Measurements from ENCODE around the gene ELANE.

Gene ELANE

DNA sequence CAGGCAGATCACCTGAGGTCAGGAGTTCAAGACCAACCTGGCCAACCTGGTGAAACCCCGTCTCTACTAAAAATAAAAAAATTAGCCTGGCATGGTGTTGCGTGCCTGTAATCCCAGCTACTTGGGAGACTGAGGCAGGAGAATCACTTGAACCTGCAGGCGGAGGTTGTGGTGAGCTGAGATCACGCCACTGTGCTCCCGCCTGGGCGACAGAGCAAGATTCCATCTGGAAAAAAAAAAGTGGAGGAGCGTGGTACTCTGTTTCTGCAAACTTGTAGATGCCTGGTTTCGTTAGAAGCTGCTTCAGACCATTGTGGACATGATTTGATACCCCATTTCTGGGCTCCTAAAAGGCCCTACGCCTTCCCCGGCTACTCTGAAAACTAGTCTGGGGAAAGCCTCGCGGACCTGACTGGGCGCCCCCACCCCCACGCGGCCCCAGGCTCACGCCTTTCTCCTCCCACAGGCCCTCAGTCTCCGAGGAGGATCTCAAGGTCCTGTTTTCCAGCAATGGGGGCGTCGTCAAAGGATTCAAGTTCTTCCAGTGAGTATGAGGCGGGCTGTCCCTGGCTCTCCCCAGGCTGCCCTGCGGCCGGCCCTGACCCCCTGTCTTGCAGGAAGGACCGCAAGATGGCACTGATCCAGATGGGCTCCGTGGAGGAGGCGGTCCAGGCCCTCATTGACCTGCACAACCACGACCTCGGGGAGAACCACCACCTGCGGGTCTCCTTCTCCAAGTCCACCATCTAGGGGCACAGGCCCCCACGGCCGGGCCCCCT, 41.8 kb upstream of the ELANE start:
- no peak overlapping the region for H3K27ac ChIP-seq (ENCODE audit: low read length, poor library complexity, severe bottlenecking)
- H3K4ac ChIP-seq (ENCODE audit: low read depth in 1 of 2, low read length in 2 of 2): no peak overlapping the region
- no peak overlapping the region for H2BK15ac ChIP-seq (ENCODE audit: low read depth, poor library complexity, severe bottlenecking)
- no peak overlapping the region for H3K14ac ChIP-seq (ENCODE audit: low read length in 2 of 2)
- 94% methylated on average over 30 of the region's 30 CpGs for WGBS
- no peak overlapping the region for H2BK120ac ChIP-seq (ENCODE audit: low read depth, low read length)
- peaks cover 7% of the 10 kb centered on the region for H3K79me1 ChIP-seq (replicated peaks; ENCODE audit: low read length, poor library complexity, severe bottlenecking)
- H2AFZ ChIP-seq (ENCODE audit: low read depth, low read length): no peak overlapping the region
- H4K8ac ChIP-seq (ENCODE audit: low read length): no peak overlapping the region
- H3K4me1 ChIP-seq (ENCODE audit: control insufficient read depth, insufficient read depth, low read depth, low read length): no peaks in the 10 kb centered on the region
- H2BK5ac ChIP-seq (ENCODE audit: low read depth, low read length, poor library complexity, severe bottlenecking): no peak overlapping the region
- no peak overlapping the region for H3K4me2 ChIP-seq (ENCODE audit: low read length, poor library complexity, severe bottlenecking)
- peaks cover 61 to 99% of the 10 kb centered on the region in 2 experiments for H3K36me3 ChIP-seq (ENCODE audit: control insufficient read depth in 1 of 2, insufficient read depth in 2 of 2, low read depth in 1 of 2, low read length in 2 of 2)
- no peak for DNase-seq
- H3K23ac ChIP-seq (ENCODE audit: low read length in 2 of 2): no peak overlapping the region
- no peak overlapping the region for H3K18ac ChIP-seq (ENCODE audit: low read depth in 1 of 2, low read length in 2 of 2)
- no peak overlapping the region for H4K91ac ChIP-seq (ENCODE audit: low read length)
- H2BK12ac ChIP-seq (ENCODE audit: low read length in 2 of 2): no peak overlapping the region
- H3K9me3 ChIP-seq (ENCODE audit: control insufficient read depth, low read length): no peaks in the 10 kb centered on the region
- no peak overlapping the region for H3K4me3 ChIP-seq (ENCODE audit: insufficient read depth in 1 of 2, low read depth in 1 of 2, low read length in 2 of 2)
- H3K9ac ChIP-seq (ENCODE audit: low read length): no peak overlapping the region
- H2AK5ac ChIP-seq (ENCODE audit: low read length, severe bottlenecking): no peak overlapping the region
- no peaks in the 10 kb centered on the region for H3K27me3 ChIP-seq (ENCODE audit: control insufficient read depth in 1 of 2, insufficient read depth in 1 of 2, low read length in 2 of 2)

GRCh38 chr19:810883-811489, 41.1 kb upstream of the ELANE start:
- Histone ChIP-seq H3K23ac (ENCODE audit: low read length in 2 of 2) (no peak overlapping the region), H2BK15ac (ENCODE audit: low read depth, poor library complexity, severe bottlenecking) (no peak overlapping the region), H3K4me3 (ENCODE audit: insufficient read depth in 1 of 2, low read depth in 1 of 2, low read length in 2 of 2) (no peak overlapping the region), H3K9me3 (ENCODE audit: control insufficient read depth, low read length) (no peaks in the 10 kb centered on the region), H3K27me3 (ENCODE audit: control insufficient read depth in 1 of 2, insufficient read depth in 1 of 2, low read length in 2 of 2) (no peaks in the 10 kb centered on the region), H3K18ac (ENCODE audit: low read depth in 1 of 2, low read length in 2 of 2) (no peak overlapping the region), H2BK5ac (ENCODE audit: low read depth, low read length, poor library complexity, severe bottlenecking) (no peak overlapping the region), H2BK120ac (ENCODE audit: low read depth, low read length) (no peak overlapping the region), H3K4me1 (ENCODE audit: control insufficient read depth, insufficient read depth, low read depth, low read length) (no peaks in the 10 kb centered on the region), H3K79me1 (replicated peaks; ENCODE audit: low read length, poor library complexity, severe bottlenecking) (peaks cover 7% of the 10 kb centered on the region), H3K27ac (ENCODE audit: low read length, poor library complexity, severe bottlenecking) (no peak overlapping the region), H4K91ac (ENCODE audit: low read length) (no peak overlapping the region), H3K9ac (ENCODE audit: low read length) (no peak overlapping the region), H2AK5ac (ENCODE audit: low read length, severe bottlenecking) (no peak overlapping the region), H2BK12ac (ENCODE audit: low read length in 2 of 2) (no peak overlapping the region), H2AFZ (ENCODE audit: low read depth, low read length) (no peak overlapping the region), H3K36me3 (ENCODE audit: control insufficient read depth in 1 of 2, insufficient read depth in 2 of 2, low read depth in 1 of 2, low read length in 2 of 2) (peaks cover 62 to 99% of the 10 kb centered on the region in 2 experiments), H3K14ac (ENCODE audit: low read length in 2 of 2) (no peak overlapping the region), H3K4ac (ENCODE audit: low read depth in 1 of 2, low read length in 2 of 2) (no peak overlapping the region), H3K4me2 (ENCODE audit: low read length, poor library complexity, severe bottlenecking) (no peak overlapping the region), H4K8ac (ENCODE audit: low read length) (no peak overlapping the region)
- no peak for DNase-seq
- WGBS: 98% methylated on average over 24 of the region's 25 CpGs

- no peak overlapping the region for H3K27ac ChIP-seq (ENCODE audit: low read length, poor library complexity, severe bottlenecking)
- no peaks in the 10 kb centered on the region for H3K27me3 ChIP-seq (ENCODE audit: control insufficient read depth in 1 of 2, insufficient read depth in 1 of 2, low read length in 2 of 2)
- no peak overlapping the region for H2BK12ac ChIP-seq (ENCODE audit: low read length in 2 of 2)
- H3K9me3 ChIP-seq (ENCODE audit: control insufficient read depth, low read length): no peaks in the 10 kb centered on the region
- no peak for DNase-seq
- no peak overlapping the region for H3K23ac ChIP-seq (ENCODE audit: low read length in 2 of 2)
- H2BK120ac ChIP-seq (ENCODE audit: low read depth, low read length): no peak overlapping the region
- H3K14ac ChIP-seq (ENCODE audit: low read length in 2 of 2): no peak overlapping the region
- H2AK5ac ChIP-seq (ENCODE audit: low read length, severe bottlenecking): no peak overlapping the region
- H3K36me3 ChIP-seq (ENCODE audit: control insufficient read depth in 1 of 2, insufficient read depth in 2 of 2, low read depth in 1 of 2, low read length in 2 of 2): peaks cover 60 to 98% of the 10 kb centered on the region in 2 experiments
- no peak overlapping the region for H2AFZ ChIP-seq (ENCODE audit: low read depth, low read length)
- H3K4me1 ChIP-seq (ENCODE audit: control insufficient read depth, insufficient read depth, low read depth, low read length): no peaks in the 10 kb centered on the region
- no peak overlapping the region for H3K4me3 ChIP-seq (ENCODE audit: insufficient read depth in 1 of 2, low read depth in 1 of 2, low read length in 2 of 2)
- H2BK15ac ChIP-seq (ENCODE audit: low read depth, poor library complexity, severe bottlenecking): no peak overlapping the region
- H3K9ac ChIP-seq (ENCODE audit: low read length): no peak overlapping the region
- H4K8ac ChIP-seq (ENCODE audit: low read length): no peak overlapping the region
- peaks cover 7% of the 10 kb centered on the region for H3K79me1 ChIP-seq (replicated peaks; ENCODE audit: low read length, poor library complexity, severe bottlenecking)
- no peak overlapping the region for H4K91ac ChIP-seq (ENCODE audit: low read length)
- no peak overlapping the region for H3K18ac ChIP-seq (ENCODE audit: low read depth in 1 of 2, low read length in 2 of 2)
- H3K4ac ChIP-seq (ENCODE audit: low read depth in 1 of 2, low read length in 2 of 2): no peak overlapping the region
- WGBS: 97% methylated on average over 20 of the region's 20 CpGs
- H2BK5ac ChIP-seq (ENCODE audit: low read depth, low read length, poor library complexity, severe bottlenecking): no peak overlapping the region
- no peak overlapping the region for H3K4me2 ChIP-seq (ENCODE audit: low read length, poor library complexity, severe bottlenecking)
Observed at GRCh38 chr19:811506-812048, 40.5 kb upstream of the ELANE start.

DNA sequence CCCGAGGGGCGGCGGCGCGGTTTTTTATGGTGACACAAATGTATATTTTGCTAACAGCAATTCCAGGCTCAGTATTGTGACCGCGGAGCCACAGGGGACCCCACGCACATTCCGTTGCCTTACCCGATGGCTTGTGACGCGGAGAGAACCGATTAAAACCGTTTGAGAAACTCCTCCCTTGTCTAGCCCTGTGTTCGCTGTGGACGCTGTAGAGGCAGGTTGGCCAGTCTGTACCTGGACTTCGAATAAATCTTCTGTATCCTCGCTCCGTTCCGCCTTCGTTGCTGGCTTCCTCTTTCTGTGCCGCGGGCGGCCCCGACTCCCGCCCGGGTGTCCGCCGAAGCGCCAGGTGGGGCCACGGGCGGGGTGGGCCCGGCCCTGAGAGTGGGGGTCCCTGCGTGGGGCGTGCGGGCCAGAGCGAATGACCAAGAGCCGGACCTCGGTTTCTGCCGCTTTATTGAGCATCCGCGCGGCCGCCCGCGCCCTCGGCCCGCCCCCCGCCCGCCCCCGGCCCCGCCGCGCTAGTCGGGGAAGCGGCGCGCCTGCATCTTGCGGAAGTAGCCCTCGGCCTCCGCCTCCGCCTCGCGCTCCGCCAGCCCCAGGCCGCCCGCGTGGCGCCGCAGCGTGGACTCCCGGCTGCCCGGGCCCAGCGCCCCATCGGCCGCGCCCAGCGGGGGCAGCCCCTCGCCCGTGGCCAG, 39.9 kb upstream of the ELANE start:
- 97% methylated on average over 69 of the region's 80 CpGs for WGBS
- Histone ChIP-seq H2BK120ac (ENCODE audit: low read depth, low read length) (no peak overlapping the region), H3K4me3 (ENCODE audit: insufficient read depth in 1 of 2, low read depth in 1 of 2, low read length in 2 of 2) (no peak overlapping the region), H3K18ac (ENCODE audit: low read depth in 1 of 2, low read length in 2 of 2) (no peak overlapping the region), H3K9ac (ENCODE audit: low read length) (no peak overlapping the region), H3K9me3 (ENCODE audit: control insufficient read depth, low read length) (no peaks in the 10 kb centered on the region), H2AFZ (ENCODE audit: low read depth, low read length) (no peak overlapping the region), H3K36me3 (ENCODE audit: control insufficient read depth in 1 of 2, insufficient read depth in 2 of 2, low read depth in 1 of 2, low read length in 2 of 2) (peaks cover 54 to 91% of the 10 kb centered on the region in 2 experiments), H2BK5ac (ENCODE audit: low read depth, low read length, poor library complexity, severe bottlenecking) (no peak overlapping the region), H3K14ac (ENCODE audit: low read length in 2 of 2) (no peak overlapping the region), H4K8ac (ENCODE audit: low read length) (no peak overlapping the region), H3K27me3 (ENCODE audit: control insufficient read depth in 1 of 2, insufficient read depth in 1 of 2, low read length in 2 of 2) (no peaks in the 10 kb centered on the region), H3K4me2 (ENCODE audit: low read length, poor library complexity, severe bottlenecking) (no peak overlapping the region), H2BK12ac (ENCODE audit: low read length in 2 of 2) (no peak overlapping the region), H3K23ac (ENCODE audit: low read length in 2 of 2) (no peak overlapping the region), H3K4ac (ENCODE audit: low read depth in 1 of 2, low read length in 2 of 2) (no peak overlapping the region), H3K27ac (ENCODE audit: low read length, poor library complexity, severe bottlenecking) (no peak overlapping the region), H4K91ac (ENCODE audit: low read length) (no peak overlapping the region), H3K79me1 (replicated peaks; ENCODE audit: low read length, poor library complexity, severe bottlenecking) (peaks cover 7% of the 10 kb centered on the region), H2AK5ac (ENCODE audit: low read length, severe bottlenecking) (no peak overlapping the region), H3K4me1 (ENCODE audit: control insufficient read depth, insufficient read depth, low read depth, low read length) (no peaks in the 10 kb centered on the region), H2BK15ac (ENCODE audit: low read depth, poor library complexity, severe bottlenecking) (no peak overlapping the region)
- DNase-seq: no peak

Measured in mesenchymal stem cell (in vitro differentiated cells and primary cell).